Measurements from ENCODE around the gene APBA1. TPM values are rescaled to one million over a fixed set of nuclear protein-coding genes. Genes with fewer than 3 reads are reported as not detected.

Gene APBA1
- total RNA-seq, 4 donors from 2014 or later = 5.8 to 15.7 (median 11.5) TPM

DNA sequence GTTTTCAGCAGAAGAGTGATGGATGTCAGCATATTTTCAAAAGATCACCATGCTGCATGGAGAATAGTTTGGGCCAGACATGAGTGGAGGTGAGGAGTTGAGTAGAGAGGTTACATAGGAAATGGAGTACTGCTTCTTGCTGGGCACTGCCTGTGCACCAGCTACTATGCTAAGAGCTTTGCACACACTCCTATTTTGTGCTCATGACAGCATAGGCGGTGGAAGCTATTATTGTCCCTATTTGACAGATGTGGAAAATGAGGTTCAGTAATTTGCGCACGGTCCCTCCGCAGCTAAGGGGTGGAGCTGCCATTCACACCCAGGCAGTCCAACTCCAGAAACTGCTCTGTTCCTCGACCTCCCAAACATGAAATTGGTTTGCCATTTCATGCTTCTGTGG is 279.3 kb downstream of the APBA1 start:
- peaks cover 10% of the 10 kb centered on the region for H3K36me3 ChIP-seq
- TF ChIP-seq EP300 (IDR thresholded peaks at IDR 0.05) (no peak), POLR2A (IDR thresholded peaks at IDR 0.05) (no peak), POLR2AphosphoS5 (IDR thresholded peaks at IDR 0.05) (no peak), CTCF (IDR thresholded peaks at IDR 0.05) (no peak)
- H3K4me1 ChIP-seq = peaks cover 9% of the 10 kb centered on the region
- DNase-seq (ENCODE audit: low spot score in 2 of 2) = no peak
- H3K9me3 ChIP-seq = no peaks in the 10 kb centered on the region
- WGBS = 86% methylated on average over 5 of the region's 5 CpGs
- no peaks in the 10 kb centered on the region for H3K27me3 ChIP-seq
- H3K4me3 ChIP-seq = no peak overlapping the region
- no peak overlapping the region for H3K27ac ChIP-seq

DNA sequence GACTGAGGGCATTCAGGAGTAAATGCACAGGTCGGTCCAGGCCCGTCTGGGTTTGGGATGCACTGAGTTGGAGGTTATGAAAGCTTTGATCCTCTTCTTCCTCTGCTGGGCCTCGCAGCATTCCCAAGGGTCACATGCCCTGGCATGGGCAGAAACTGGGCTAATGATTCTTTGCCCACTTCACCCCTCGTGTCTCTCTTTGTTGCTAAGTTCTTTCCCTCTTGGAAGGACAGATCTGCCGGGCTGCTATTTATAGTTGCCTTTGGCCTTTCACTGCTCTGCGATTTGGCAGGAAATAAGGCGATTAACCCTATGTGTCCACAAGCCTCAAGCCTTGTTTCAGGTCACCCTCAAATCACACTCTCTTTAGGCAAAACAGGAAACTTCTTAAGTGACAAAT is 280.2 kb downstream of the APBA1 start:
- 58% methylated on average over 7 of the region's 7 CpGs for WGBS
- Histone ChIP-seq H3K27ac (peak overlapping the region; percentile 38), H3K4me3 (no peak overlapping the region), H3K4me1 (peaks cover 4% of the 10 kb centered on the region), H3K9me3 (no peaks in the 10 kb centered on the region), H3K36me3 (peaks cover 10% of the 10 kb centered on the region), H3K27me3 (no peaks in the 10 kb centered on the region)
- no peak for DNase-seq (ENCODE audit: low spot score in 2 of 2)
- TF ChIP-seq CTCF (IDR thresholded peaks at IDR 0.05) (no peak), POLR2AphosphoS5 (IDR thresholded peaks at IDR 0.05) (no peak), EP300 (IDR thresholded peaks at IDR 0.05) (no peak), POLR2A (IDR thresholded peaks at IDR 0.05) (no peak)

DNA sequence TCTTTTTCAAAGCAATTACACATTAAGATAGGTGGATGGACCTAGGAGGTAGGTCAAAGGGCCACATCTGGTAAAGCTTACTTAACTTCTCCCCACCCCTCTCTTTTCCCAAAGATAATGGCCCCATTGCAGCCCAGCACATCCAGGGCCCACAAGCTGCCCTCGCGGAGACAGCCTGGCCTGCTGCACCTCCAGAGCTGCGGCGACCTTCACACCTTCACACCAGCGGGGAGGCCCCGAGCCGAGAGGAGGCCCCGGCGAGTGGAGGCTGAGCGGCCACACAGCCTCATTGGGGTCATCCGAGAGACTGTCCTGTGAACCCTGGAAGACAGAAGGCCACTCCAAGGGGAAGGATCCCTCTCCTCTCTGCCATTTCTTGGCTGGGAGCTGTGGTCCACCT is 280.7 kb downstream of the APBA1 start:
- peaks cover 4% of the 10 kb centered on the region for H3K4me1 ChIP-seq
- H3K27ac ChIP-seq = peak overlapping the region; percentile 38
- TF ChIP-seq POLR2A (IDR thresholded peaks at IDR 0.05) (no peak), POLR2AphosphoS5 (IDR thresholded peaks at IDR 0.05) (no peak), CTCF (IDR thresholded peaks at IDR 0.05) (no peak), EP300 (IDR thresholded peaks at IDR 0.05) (no peak)
- H3K9me3 ChIP-seq = no peaks in the 10 kb centered on the region
- DNase-seq (ENCODE audit: low spot score in 2 of 2) = no peak
- no peaks in the 10 kb centered on the region for H3K27me3 ChIP-seq
- 100% methylated on average over 2 of the region's 11 CpGs for WGBS
- no peak overlapping the region for H3K4me3 ChIP-seq
- H3K36me3 ChIP-seq = peaks cover 15% of the 10 kb centered on the region

DNA sequence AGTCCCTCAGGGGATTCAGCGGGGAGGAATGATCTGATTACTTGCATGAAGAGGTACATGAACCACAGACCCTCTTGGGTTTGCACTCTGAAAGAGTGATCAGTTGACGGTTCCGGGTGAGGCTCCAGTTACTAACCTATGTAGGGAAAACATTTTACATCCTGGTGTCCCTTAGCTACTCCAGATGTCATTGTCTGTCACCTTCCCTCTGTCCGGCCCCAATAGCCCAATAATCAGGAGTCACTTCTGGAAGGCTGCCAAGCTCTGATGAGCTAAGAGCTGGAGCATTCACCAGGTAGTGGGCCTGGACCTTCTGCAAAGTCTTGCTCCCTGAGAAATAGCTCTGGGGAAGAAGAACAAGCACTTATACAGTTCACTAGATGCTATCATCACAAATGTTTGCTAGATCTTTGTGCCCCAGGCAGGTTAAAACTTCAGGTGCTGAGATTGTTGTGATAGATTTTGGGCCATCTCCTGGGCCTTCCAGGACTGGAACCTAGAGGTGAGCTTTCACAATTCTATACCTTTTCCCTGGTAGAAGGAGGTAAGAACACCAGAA is 282.7 kb downstream of the APBA1 start:
- peaks cover 19% of the 10 kb centered on the region for H3K36me3 ChIP-seq
- H3K9me3 ChIP-seq = no peaks in the 10 kb centered on the region
- no peaks in the 10 kb centered on the region for H3K27me3 ChIP-seq
- WGBS = 92% methylated on average over 4 of the region's 4 CpGs
- no peak for DNase-seq (ENCODE audit: low spot score in 2 of 2)
- no peak for TF ChIP-seq POLR2A (IDR thresholded peaks at IDR 0.05)
- TF ChIP-seq CTCF (IDR thresholded peaks at IDR 0.05) = no peak
- no peak for TF ChIP-seq POLR2AphosphoS5 (IDR thresholded peaks at IDR 0.05)
- H3K27ac ChIP-seq = no peak overlapping the region
- H3K4me3 ChIP-seq = no peak overlapping the region
- H3K4me1 ChIP-seq = peaks cover 4% of the 10 kb centered on the region

- DNase-seq (ENCODE audit: low spot score in 2 of 2) = no peak
- H3K4me1 ChIP-seq = peaks cover 4% of the 10 kb centered on the region
- H3K9me3 ChIP-seq = no peaks in the 10 kb centered on the region
- 66% methylated on average over 3 of the region's 3 CpGs for WGBS
- H3K27ac ChIP-seq = no peak overlapping the region
- no peaks in the 10 kb centered on the region for H3K27me3 ChIP-seq
- TF ChIP-seq POLR2AphosphoS5 (IDR thresholded peaks at IDR 0.05) = no peak
- TF ChIP-seq EP300 (IDR thresholded peaks at IDR 0.05) = no peak
- TF ChIP-seq CTCF (IDR thresholded peaks at IDR 0.05) = no peak
- no peak overlapping the region for H3K4me3 ChIP-seq
- H3K36me3 ChIP-seq = peaks cover 24% of the 10 kb centered on the region
Observed at GRCh38 chr9:69388596-69388995, 283.6 kb downstream of the APBA1 start.

Data from suprapubic skin (tissue), 4 donors.